GM19395 (cell line): Measurements from ENCODE around the gene SNRNP200.
"Not testable (repeated sequence)": the region's sequence is repeated elsewhere in the genome, so short reads cannot be mapped to it uniquely, and the experiment has no call there.

Source experiments
- ATAC-seq: cut with Tn5 transposase; IDR thresholded peaks from one replicate; pipeline ENCODE4 v1.9.1; 2021; ENCODE audit warnings: mild to moderate bottlenecking, moderate library complexity; ENCODE audit not compliant: unreplicated experiment

The SNRNP200 gene

DNA sequence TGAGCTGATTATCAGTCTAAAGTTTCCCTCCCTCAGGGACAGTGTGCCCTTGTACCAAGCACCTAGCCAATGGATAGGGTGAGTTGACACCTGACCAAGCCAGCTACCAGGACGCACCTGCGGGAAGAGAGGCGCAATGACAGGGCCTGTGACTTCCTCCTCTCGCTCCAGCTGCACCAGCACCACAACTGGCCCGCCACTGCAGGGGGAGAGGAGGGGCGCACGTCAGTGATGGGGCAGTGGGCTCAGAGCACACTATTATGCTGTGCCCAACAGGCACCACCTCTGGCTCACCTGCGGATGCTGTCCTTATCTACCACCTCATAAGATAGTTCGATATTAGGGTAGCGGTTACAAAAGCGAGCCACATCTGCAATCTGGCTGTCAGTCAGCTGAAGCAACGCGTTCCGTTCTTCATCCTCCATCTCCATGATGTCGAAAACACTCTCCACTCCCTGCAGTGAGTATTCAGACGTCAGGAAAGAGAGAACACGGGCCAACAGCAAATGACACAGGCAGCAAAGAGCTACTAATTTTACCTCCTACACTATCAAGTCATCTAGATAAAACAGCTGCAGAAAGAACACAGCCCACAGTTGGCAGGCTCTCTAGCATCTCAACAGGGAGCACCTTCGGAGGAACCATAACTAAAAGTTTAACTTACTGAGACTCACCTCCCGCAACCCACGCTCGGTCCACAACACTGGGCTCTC lies 28.4 kb downstream of the SNRNP200 start:
- ATAC-seq = no peak

DNA sequence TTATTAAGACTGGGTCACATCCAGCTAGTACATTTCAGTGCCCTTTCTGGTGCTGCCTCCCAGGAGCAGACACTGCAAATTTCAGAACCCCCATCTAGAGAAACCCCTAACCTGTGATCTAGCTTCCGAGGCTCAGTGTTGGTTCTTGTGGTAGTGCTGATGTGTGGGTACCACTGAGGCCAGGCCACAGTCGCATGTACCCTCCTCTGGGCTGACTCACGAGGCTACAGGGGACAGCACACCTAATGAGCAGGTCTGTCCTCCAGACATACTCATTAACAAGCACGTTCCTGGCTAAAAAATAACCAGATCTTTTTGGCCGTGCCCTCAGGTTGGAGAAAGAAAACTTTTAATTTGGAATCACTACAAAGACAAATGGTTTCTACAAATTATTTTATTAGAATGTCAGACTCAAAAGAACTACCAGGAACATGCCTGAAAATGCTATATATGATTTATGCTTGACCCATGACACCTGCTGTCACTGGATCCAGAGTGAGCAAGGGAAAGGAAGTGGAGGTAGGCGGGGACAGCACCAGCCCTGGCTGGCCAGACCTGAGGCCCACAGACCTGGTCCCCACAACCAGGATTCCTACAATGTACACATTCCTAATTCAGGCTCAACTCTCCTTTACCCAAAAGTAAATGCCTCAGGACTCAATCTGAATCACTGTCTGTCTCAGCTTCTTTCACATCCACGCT lies 30.8 kb downstream of the SNRNP200 start:
- no peak for ATAC-seq

DNA sequence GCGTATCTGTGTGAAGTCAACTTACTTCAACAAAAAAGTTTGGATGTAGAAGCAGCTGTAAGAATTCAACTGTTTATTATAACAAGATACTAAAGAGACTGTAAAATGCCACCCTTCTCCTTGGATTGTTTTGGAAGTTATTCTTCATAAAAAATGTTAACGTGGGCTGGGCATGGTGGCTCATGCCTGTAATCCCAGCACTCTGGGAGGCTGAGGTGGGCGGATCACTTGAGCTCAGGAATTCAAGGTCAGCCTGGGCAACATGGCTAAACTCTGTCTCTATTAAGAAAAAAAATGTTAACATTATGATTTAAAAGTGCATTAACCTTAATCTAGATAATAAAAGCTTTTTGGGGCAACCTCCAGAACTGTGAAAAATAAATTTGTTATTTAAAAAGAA lies 31.6 kb downstream of the SNRNP200 start:
- no peak for ATAC-seq

GRCh38 chr2:96271995-96272394 lies 33.4 kb downstream of the SNRNP200 start:
- no peak for ATAC-seq

DNA sequence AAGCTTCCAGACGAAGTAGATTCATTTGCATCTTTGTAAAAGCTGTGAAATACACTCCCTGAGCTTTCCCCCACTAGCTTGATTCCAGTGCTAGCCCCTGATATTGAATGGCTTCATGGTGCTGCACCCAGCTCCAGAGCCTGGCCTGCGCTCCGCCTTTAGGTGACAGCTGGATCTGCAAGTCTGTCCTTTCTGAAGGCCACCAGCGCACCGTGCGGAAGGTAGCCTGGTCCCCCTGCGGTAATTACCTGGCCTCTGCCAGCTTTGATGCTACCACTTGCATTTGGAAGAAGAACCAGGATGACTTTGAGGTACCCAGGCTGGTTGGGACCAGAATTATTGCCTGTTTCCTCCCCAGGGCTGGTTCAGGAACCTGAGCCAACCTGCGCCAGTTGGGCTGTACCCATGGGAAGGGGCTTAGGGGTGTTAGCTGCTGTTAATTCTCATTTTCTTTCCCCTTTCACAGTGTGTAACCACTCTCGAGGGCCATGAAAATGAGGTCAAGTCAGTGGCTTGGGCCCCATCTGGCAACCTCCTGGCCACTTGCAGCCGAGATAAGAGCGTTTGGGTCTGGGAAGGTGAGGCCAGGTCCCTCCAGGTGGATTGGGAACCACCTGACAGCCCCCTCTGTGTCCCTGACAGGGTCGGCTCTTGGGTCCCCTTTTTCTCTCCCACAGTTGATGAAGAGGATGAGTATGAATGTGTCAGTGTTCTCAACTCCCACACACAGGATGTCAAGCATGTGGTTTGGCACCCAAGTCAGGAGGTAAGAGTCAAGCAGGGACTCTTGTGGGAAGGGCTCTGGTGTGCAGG lies 38.0 kb downstream of the SNRNP200 start:
- ATAC-seq = no peak

GRCh38 chr2:96265840-96266679 lies 39.3 kb downstream of the SNRNP200 start, which contains the start of the genes CIAO1 and TMEM127:
TSS of gene CIAO1 (plus strand) at chr2:96266225. CDS start at chr2:96266351, 126 bp downstream.
TSS of gene TMEM127 (minus strand) at chr2:96265997. CDS start at chr2:96265381, 616 bp downstream.
- peak; percentile 94 for ATAC-seq

- peak; percentile 19 for ATAC-seq
Measured at GRCh38 chr2:96265349-96265839, 40.0 kb downstream of the SNRNP200 start.

DNA sequence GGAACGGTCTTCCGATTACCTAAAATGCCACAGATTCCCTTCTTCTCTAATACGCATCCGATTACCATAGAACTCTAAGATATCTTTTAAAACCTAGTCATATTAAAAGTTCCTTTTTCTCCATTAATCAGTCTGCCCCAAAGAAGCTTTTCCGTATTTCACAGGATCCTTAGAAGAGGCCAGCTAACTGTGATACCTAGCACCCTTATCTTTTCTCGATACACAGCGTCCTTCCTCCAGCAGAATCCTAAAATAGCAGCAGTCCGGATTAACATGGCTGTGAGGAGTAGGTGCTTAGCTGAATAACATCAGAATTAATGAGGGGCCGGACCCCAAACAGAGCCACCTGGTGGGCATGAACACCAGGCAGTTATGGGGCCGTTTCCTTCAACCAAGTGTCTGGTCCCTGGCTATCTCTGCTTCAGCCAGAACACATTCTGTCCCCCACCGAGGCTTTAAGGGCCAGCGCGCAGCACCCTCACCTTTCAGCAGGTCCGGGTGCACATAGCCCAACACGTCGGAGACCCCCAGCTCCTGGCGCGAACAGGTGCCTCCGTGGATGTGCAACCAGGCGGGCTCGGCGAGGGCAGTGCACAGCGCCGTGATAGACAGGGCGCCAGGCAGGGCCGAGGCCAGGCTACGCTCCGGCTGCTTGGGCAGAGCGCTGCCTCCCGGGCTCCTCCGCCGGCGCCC lies 40.5 kb downstream of the SNRNP200 start:
- ATAC-seq = no peak

DNA sequence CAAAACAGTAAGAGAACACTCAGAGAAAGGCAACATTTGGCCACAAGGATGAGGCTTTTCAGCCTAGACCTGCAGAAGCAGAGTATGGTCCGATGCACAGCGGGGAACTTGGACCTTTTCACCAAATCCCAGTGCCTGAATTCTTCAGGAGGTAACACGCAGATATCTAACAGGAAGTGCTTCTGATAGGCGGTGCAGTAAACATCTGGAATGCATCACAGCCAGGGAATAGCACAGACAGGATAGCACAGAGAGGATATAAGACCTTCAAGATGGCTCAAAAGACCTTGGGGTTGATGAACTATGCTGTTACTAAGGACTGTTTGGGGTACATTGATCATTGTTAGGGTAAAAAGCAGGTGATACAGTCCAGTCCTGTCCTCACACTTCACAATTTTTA lies 41.3 kb downstream of the SNRNP200 start:
- ATAC-seq = no peak

GRCh38 chr2:96262306-96262705 lies 43.0 kb downstream of the SNRNP200 start:
- ATAC-seq = no peak

- ATAC-seq = no peak
Measured at GRCh38 chr2:96261328-96262003, 43.9 kb downstream of the SNRNP200 start.

DNA sequence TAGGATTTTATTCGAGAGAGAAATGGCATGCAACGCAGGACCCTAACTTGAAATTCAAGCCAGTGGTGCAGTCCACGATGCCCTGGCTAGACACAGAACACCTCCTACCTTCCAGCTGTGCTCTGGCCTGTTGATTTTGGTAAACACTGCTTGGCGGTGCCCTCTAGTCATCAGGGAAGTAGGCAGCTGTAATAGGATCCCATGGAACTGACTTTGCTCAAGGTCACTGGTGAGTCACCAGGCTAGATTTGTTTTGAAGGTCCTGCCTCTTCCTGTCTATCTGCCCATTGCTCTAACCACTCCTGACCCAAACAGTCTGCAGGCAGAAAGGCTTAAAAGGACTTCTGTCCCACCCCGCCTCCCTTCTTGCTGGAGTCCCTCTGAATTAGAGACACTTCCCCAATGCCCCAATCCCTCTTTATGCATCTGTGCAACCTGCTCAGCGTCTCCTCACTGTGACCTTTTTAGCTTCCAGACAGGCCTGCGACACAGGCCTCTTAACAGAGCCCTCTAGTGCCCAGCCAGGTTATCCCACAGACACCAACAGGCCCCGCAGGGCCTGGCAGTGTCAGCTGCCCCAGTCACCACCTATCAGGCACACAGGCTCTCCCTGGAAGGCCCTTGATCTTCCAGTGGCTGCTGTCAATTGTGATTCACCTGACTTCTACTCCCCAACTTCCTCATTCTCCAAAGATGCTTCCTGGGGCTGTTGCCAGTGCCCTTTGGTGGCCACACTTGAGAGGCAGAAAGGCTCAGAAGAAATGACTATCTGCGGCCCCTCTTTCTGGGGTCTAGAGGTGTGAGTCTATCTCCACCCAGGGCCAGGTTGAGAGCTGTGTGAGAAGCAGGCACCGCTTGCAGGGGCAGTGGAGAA lies 44.7 kb downstream of the SNRNP200 start:
- ATAC-seq = no peak

- no peak for ATAC-seq
Measured at GRCh38 chr2:96259497-96259921, 45.8 kb downstream of the SNRNP200 start.

GRCh38 chr2:96258166-96259022 lies 47.0 kb downstream of the SNRNP200 start:
- ATAC-seq = no peak

DNA sequence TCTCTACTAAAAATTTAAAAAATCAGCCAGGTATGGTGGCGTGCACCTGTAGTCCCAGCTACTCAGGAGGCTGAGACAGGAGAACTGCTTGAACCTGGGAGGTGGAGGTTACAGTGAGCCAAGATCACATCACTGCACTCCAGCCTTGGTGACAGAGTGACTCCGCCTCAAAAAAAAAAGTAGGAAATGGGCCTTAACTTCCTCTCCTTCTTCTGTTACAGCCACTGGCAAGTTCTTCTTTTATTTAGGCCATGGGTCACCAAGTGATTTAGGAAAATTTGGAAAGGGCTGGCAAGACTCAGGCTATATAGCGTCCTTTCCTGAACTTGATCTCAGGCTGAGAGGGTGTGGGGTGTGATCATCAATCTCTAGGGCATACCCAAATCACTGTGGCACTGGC lies 47.6 kb downstream of the SNRNP200 start:
- ATAC-seq = not testable (repeated sequence)

- ATAC-seq = no peak
Measured at GRCh38 chr2:96256611-96257113, 48.7 kb downstream of the SNRNP200 start.

DNA sequence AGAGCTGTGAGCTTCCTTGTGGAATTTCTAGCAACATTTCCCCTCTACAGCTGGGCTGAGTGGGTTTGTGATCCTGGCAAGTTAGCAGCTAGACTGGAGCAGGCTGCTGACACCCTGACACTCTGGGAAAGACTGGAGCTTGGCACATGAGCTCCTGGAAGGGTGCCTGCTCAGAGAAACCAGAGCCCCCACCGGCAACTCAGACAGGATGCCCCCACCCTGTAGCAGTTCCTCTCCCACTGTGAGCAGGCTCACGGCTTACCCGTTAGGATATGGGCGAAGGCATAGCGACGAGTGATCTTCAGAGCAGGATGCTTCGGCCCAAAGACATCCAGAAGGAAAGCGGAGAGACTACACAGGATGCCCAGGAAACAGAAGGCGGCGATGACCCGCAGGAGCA lies 50.8 kb downstream of the SNRNP200 start:
- ATAC-seq = no peak
